Endometrial microvascular endothelial cells (primary cell): Measurements from ENCODE around the gene ANKDD1A. TPM values are rescaled to one million over a fixed set of nuclear protein-coding genes. Genes with fewer than 3 reads are reported as not detected.

Experiments used
- in situ Hi-C: cut with HindIII; loops from 2 replicates; pipeline ENCODE4 v1.10.0; 2017; ENCODE audit warnings: low sequenced_read_pairs, low pct_unique_long_range_greater_than_20kb; ENCODE audit errors: inconsistent ontology term
- total RNA-seq: library from RNA; depleted of rRNA; stranded (reverse); fragments of >200 nt; gene quantifications from one replicate; pipeline ENCODE4 v1.2.3, GENCODE V29; 2015; ENCODE audit errors: inconsistent ontology term

ANKDD1A gene
- total RNA-seq, 1 donor from 2014 or later = 3.2 TPM

- in situ Hi-C loops = no loop called here
Observed at GRCh38 chr15:64948916-64949315, 37.2 kb downstream of the ANKDD1A start.

- in situ Hi-C loops = no loop called here
Observed at GRCh38 chr15:64949383-64950186, 37.9 kb downstream of the ANKDD1A start.

GRCh38 chr15:64950888-64951287 lies 39.2 kb downstream of the ANKDD1A start:
- in situ Hi-C loops = no loop called here

- in situ Hi-C loops = no loop called here
Observed at GRCh38 chr15:64951777-64952418, 40.2 kb downstream of the ANKDD1A start.

- in situ Hi-C loops = no loop called here
Observed at GRCh38 chr15:64954395-64954794, 42.7 kb downstream of the ANKDD1A start.

GRCh38 chr15:64959128-64959527 lies 47.4 kb downstream of the ANKDD1A start:
- in situ Hi-C loops = no loop called here

- in situ Hi-C loops = no loop called here
Observed at GRCh38 chr15:64960153-64960552, 48.5 kb downstream of the ANKDD1A start.

GRCh38 chr15:64961013-64961412 lies 49.3 kb downstream of the ANKDD1A start:
- in situ Hi-C loops = no loop called here

- in situ Hi-C loops = no loop called here
Observed at GRCh38 chr15:64969401-64969800, 57.7 kb downstream of the ANKDD1A start.

GRCh38 chr15:64970698-64971097 lies 59.0 kb downstream of the ANKDD1A start:
- in situ Hi-C loops = no loop called here

GRCh38 chr15:64975390-64975789 lies 63.7 kb downstream of the ANKDD1A start:
- in situ Hi-C loops = no loop called here

- in situ Hi-C loops = no loop called here
Observed at GRCh38 chr15:64979252-64979710, 67.6 kb downstream of the ANKDD1A start.

- in situ Hi-C loops = no loop called here
Observed at GRCh38 chr15:64981812-64982431, 70.2 kb downstream of the ANKDD1A start.

GRCh38 chr15:64982472-64982871 lies 70.8 kb downstream of the ANKDD1A start:
- in situ Hi-C loops = no loop called here

- in situ Hi-C loops = no loop called here
Observed at GRCh38 chr15:64985366-64986033, 73.8 kb downstream of the ANKDD1A start.

GRCh38 chr15:64987136-64987535 lies 75.4 kb downstream of the ANKDD1A start:
- in situ Hi-C loops = no loop called here

GRCh38 chr15:64989416-64990167 lies 77.9 kb downstream of the ANKDD1A start, which contains the start of gene SPG21:
Gene SPG21 (minus strand): TSS chr15:64989914. CDS start chr15:64983569, 6,345 bp downstream.
- in situ Hi-C loops = no loop called here

- in situ Hi-C loops = no loop called here
Observed at GRCh38 chr15:64990168-64990470, 78.4 kb downstream of the ANKDD1A start.
